Rectal smooth muscle tissue (tissue), 1 donor: ENCODE results near the gene ZNF462.

Source experiments
- H3K27ac ChIP-seq: one replicate; pipeline ENCODE4 v1.7.0; 2013; ENCODE audit warnings: low read depth, low read length, inconsistent platforms
- H3K27me3 ChIP-seq: one replicate; pipeline ENCODE4 v1.7.0; 2013; ENCODE audit warnings: low read length; ENCODE audit not compliant: control insufficient read depth, insufficient read depth
- H3K36me3 ChIP-seq: one replicate; pipeline ENCODE4 v1.7.0; 2013; ENCODE audit warnings: low read length; ENCODE audit not compliant: control insufficient read depth, insufficient read depth
- H3K4me1 ChIP-seq: one replicate; pipeline ENCODE4 v1.7.0; 2013; ENCODE audit warnings: low read length; ENCODE audit not compliant: control insufficient read depth, insufficient read depth
- H3K4me3 ChIP-seq: one replicate; pipeline ENCODE4 v1.7.0; 2013; ENCODE audit warnings: low read length
- H3K9ac ChIP-seq: one replicate; pipeline ENCODE4 v1.7.0; 2013; ENCODE audit warnings: low read length

ZNF462 gene

GRCh38 chr9:106945727-106946660 lies 83.0 kb downstream of the ZNF462 start:
- H3K4me3 ChIP-seq, result no peak overlapping the region
- no peaks in the 10 kb centered on the region for H3K36me3 ChIP-seq
- no peak overlapping the region for H3K9ac ChIP-seq
- H3K27me3 ChIP-seq, result no peaks in the 10 kb centered on the region
- peaks cover 12% of the 10 kb centered on the region for H3K4me1 ChIP-seq
- peak overlapping the region; percentile 1 for H3K27ac ChIP-seq

DNA sequence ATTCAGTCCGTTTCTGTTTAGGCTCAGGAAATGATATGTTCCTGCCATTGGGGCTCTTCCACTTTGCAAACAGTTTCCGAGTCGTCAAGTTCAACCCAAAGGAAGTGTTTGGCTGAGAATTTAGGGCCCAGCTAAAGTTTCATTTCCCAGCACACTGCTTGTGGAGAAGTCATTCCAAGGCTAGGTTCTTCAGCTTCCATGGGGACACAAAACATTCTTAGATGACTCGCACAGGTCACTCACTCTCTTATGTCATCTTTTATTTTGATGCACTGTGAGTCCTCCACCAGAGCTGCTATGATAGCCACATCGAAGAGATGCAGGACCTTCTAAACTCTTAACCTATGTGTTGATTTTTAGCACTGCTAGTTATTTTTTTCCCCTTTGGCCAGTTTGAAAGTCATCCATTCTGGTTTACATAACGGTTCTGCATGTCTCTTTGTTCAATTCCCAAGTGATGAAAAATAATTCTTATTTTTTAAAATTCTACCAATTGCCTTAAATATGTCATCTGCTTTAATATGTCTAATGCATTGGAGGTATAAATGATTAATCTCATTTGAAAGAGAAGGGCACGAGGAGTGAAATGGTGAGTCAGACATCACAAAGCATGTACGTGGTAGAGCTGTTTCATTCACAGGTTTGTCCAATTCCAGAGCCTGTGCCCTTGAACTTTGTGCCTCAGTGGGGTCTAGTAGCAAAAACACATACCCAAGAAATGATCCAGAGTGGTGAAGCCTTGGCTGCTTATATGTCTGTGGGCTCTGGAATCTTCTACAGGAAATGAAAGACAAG lies 84.3 kb downstream of the ZNF462 start:
- no peak overlapping the region for H3K27ac ChIP-seq
- no peak overlapping the region for H3K4me3 ChIP-seq
- H3K27me3 ChIP-seq, result no peaks in the 10 kb centered on the region
- peaks cover 9% of the 10 kb centered on the region for H3K4me1 ChIP-seq
- no peak overlapping the region for H3K9ac ChIP-seq
- no peaks in the 10 kb centered on the region for H3K36me3 ChIP-seq

- H3K4me3 ChIP-seq, result no peak overlapping the region
- H3K9ac ChIP-seq, result no peak overlapping the region
- peaks cover 4% of the 10 kb centered on the region for H3K36me3 ChIP-seq
- H3K27ac ChIP-seq, result no peak overlapping the region
- H3K27me3 ChIP-seq, result no peaks in the 10 kb centered on the region
- H3K4me1 ChIP-seq, result peaks cover 5% of the 10 kb centered on the region
Observed at GRCh38 chr9:106953174-106953573, 90.2 kb downstream of the ZNF462 start.

DNA sequence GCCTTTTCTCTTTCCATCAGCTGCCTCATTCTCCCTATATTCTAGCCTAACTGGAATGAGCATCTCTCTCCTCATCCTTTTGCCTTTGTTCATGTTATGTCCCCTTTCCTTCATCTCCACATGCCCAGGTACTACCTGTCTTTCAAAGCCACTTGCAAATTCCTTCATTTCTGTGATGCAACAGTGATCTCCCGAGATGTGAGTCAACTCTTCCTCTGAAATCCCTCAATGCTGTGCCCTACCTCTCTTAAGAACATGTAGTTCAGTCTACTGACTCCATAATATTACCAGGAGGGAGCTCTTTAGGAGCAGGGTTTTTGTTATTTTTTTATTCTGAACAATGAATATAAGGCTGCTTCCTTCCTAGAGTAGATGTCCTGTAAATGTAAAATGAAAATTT lies 91.6 kb downstream of the ZNF462 start:
- no peak overlapping the region for H3K27ac ChIP-seq
- no peak overlapping the region for H3K9ac ChIP-seq
- H3K36me3 ChIP-seq, result peaks cover 7% of the 10 kb centered on the region
- no peaks in the 10 kb centered on the region for H3K27me3 ChIP-seq
- H3K4me1 ChIP-seq, result peaks cover 13% of the 10 kb centered on the region
- no peak overlapping the region for H3K4me3 ChIP-seq

- H3K36me3 ChIP-seq, result peaks cover 7% of the 10 kb centered on the region
- no peak overlapping the region for H3K27ac ChIP-seq
- peaks cover 14% of the 10 kb centered on the region for H3K4me1 ChIP-seq
- H3K27me3 ChIP-seq, result no peaks in the 10 kb centered on the region
- H3K4me3 ChIP-seq, result no peak overlapping the region
- H3K9ac ChIP-seq, result no peak overlapping the region
Observed at GRCh38 chr9:106954974-106955850, 92.2 kb downstream of the ZNF462 start.

DNA sequence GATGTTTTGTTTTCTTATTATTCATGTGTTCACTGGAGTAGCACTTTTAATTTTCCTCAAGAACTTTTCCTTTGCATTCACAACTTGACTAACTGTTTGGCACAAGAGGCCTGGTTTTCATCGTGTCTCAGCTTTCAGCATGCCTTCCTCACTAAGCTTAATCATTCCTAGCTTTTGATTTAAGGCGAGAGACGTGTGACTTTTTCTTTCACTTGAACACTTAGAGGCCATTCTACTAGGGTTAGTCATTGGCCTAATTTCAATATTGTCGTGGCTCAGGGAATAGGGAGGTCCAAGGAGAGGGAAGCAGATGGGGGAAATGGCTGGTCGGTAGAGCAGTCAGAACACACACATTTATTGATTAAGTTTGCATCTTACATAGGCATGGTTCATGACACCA lies 94.0 kb downstream of the ZNF462 start:
- Histone ChIP-seq H3K4me3 (no peak overlapping the region), H3K27ac (peak overlapping the region; percentile 65), H3K27me3 (no peaks in the 10 kb centered on the region), H3K9ac (no peak overlapping the region), H3K4me1 (peaks cover 16% of the 10 kb centered on the region), H3K36me3 (peaks cover 7% of the 10 kb centered on the region)

GRCh38 chr9:106958955-106959657 lies 96.1 kb downstream of the ZNF462 start:
- peak overlapping the region; percentile 52 for H3K27ac ChIP-seq
- H3K4me3 ChIP-seq, result no peak overlapping the region
- H3K27me3 ChIP-seq, result no peaks in the 10 kb centered on the region
- peaks cover 3% of the 10 kb centered on the region for H3K36me3 ChIP-seq
- H3K4me1 ChIP-seq, result peaks cover 21% of the 10 kb centered on the region
- H3K9ac ChIP-seq, result no peak overlapping the region

- peaks cover 21% of the 10 kb centered on the region for H3K4me1 ChIP-seq
- H3K9ac ChIP-seq, result no peak overlapping the region
- H3K36me3 ChIP-seq, result peaks cover 3% of the 10 kb centered on the region
- no peak overlapping the region for H3K27ac ChIP-seq
- no peak overlapping the region for H3K4me3 ChIP-seq
- no peaks in the 10 kb centered on the region for H3K27me3 ChIP-seq
Observed at GRCh38 chr9:106960258-106960657, 97.3 kb downstream of the ZNF462 start.

GRCh38 chr9:106961623-106962022 lies 98.7 kb downstream of the ZNF462 start:
- H3K4me3 ChIP-seq, result no peak overlapping the region
- no peaks in the 10 kb centered on the region for H3K27me3 ChIP-seq
- peak overlapping the region; percentile 50 for H3K27ac ChIP-seq

GRCh38 chr9:106962122-106962521 lies 99.2 kb downstream of the ZNF462 start:
- peaks cover 3% of the 10 kb centered on the region for H3K36me3 ChIP-seq
- no peak overlapping the region for H3K4me3 ChIP-seq
- H3K27ac ChIP-seq, result peak overlapping the region; percentile 50
- no peaks in the 10 kb centered on the region for H3K27me3 ChIP-seq
- peaks cover 17% of the 10 kb centered on the region for H3K4me1 ChIP-seq
- H3K9ac ChIP-seq, result no peak overlapping the region

More at GRCh38 chr9:106961623-106962022, 98.7 kb downstream of the ZNF462 start:
- H3K36me3 ChIP-seq, result peaks cover 3% of the 10 kb centered on the region
- peaks cover 21% of the 10 kb centered on the region for H3K4me1 ChIP-seq
- no peak overlapping the region for H3K9ac ChIP-seq

DNA sequence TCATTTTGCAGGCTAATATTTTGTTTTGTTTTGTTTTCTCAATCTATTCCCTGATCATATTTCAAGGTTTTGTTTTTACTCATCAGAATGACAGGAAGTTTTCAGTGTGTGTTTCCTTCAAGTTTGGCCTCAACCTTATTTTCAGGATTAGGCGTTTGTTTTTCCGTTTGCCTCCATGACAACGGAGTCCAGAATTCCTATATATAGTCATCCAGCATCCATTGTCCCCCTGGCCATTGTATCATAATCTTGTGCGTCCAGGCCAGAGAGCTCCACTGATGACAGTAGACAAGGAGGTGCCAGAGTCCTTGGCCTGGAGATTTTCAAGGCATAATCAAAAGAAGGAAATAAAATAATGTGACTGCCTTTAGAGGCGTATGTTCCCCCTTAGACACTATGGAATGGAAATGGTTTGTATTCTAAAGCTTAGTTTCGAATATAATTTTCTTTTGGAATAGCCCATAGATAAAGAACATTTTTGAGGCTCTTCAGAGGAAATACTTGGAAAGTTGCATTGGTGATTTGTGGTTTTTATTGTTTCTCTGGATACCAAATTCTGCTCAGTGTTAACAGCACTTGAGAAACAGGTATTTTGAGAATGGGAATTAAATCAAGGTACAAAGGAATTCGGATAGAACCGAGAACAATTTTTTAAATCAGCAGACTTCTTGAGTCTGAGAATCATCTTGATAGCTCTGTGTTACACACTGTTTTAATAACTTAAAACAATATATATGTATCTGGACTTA lies 99.8 kb downstream of the ZNF462 start:
- Histone ChIP-seq H3K4me3 (no peak overlapping the region), H3K4me1 (peaks cover 16% of the 10 kb centered on the region), H3K9ac (no peak overlapping the region), H3K36me3 (peaks cover 3% of the 10 kb centered on the region), H3K27me3 (no peaks in the 10 kb centered on the region), H3K27ac (peak overlapping the region; percentile 7)
